T-helper 1 cell treated with Interleukin-12 subunit alpha and Interleukin-12 subunit beta and Interleukin-4 antibody, amounts not matched to agents 30 μg/mL and 1 μg/mL, for 36 hours (primary cell): ENCODE results near the gene SUGT1.
"Not testable (repeated sequence)": the region's sequence is repeated elsewhere in the genome, so short reads cannot be mapped to it uniquely, and the experiment has no call there.

Experiments used
- H3K27ac Mint-ChIP-seq: one replicate; pipeline ENCODE4 v1.8.0; 2021; ENCODE audit warnings: mild to moderate bottlenecking, mixed read lengths
- H3K27me3 Mint-ChIP-seq: one replicate; pipeline ENCODE4 v1.8.0; 2021; ENCODE audit warnings: low read depth, mixed read lengths
- H3K36me3 Mint-ChIP-seq: one replicate; pipeline ENCODE4 v1.8.0; 2021; ENCODE audit warnings: low read depth, mixed read lengths
- H3K4me1 Mint-ChIP-seq: one replicate; pipeline ENCODE4 v1.8.0; 2021; ENCODE audit warnings: low read depth, mixed read lengths
- H3K4me3 Mint-ChIP-seq: one replicate; pipeline ENCODE4 v1.8.0; 2021; ENCODE audit warnings: mild to moderate bottlenecking, moderate library complexity, mixed read lengths
- H3K9me3 Mint-ChIP-seq: one replicate; pipeline ENCODE4 v1.8.0; 2021; ENCODE audit warnings: mixed read lengths

SUGT1 gene

DNA sequence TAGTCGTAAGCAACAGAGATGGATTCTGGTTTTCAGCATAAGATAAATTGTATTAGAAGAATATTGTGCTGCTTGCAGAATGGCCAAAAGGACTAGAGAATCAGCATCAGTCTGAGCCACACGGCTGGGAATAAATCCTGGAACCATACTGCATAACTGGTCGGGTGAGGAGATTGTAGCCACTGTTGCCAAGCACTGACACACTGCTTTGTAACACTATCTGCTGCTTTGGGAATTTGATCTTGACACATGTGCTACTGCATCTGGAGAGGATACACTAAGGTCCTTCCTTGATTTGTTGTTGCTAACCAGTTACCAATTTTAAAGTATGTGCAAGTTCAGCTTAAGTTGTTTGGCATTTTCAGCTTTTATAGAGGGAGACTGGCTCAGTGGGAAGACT is 8.5 kb upstream of the SUGT1 start:
- H3K4me3 Mint-ChIP-seq, result no peak overlapping the region
- H3K27me3 Mint-ChIP-seq, result no peaks in the 10 kb centered on the region
- peaks cover 35% of the 10 kb centered on the region for H3K36me3 Mint-ChIP-seq
- H3K27ac Mint-ChIP-seq, result no peak overlapping the region
- no peaks in the 10 kb centered on the region for H3K9me3 Mint-ChIP-seq
- H3K4me1 Mint-ChIP-seq, result peaks cover 3% of the 10 kb centered on the region

DNA sequence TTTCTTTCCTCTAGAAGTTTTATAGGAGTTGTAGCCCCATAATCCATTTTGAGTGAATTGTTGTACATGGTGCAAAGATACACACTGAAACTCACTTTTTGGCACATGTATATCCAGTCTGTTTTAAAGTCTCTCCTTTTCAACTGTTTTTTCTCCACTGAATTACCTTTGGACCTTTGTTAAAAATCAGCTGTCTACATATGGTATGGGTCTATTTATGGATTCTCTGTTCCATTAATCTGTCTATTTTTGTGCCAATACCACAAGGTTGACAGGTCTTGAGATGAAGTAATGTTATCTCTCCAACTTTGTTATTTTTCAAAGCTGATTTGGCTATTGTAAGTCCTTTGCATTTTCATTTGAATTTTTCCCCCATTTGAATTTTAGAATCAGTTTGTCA is 5.7 kb upstream of the SUGT1 start:
- Mint-ChIP-seq H3K36me3 (peaks cover 22% of the 10 kb centered on the region), H3K27ac (no peak overlapping the region), H3K4me1 (peaks cover 16% of the 10 kb centered on the region), H3K27me3 (no peaks in the 10 kb centered on the region), H3K4me3 (no peak overlapping the region), H3K9me3 (no peaks in the 10 kb centered on the region)

DNA sequence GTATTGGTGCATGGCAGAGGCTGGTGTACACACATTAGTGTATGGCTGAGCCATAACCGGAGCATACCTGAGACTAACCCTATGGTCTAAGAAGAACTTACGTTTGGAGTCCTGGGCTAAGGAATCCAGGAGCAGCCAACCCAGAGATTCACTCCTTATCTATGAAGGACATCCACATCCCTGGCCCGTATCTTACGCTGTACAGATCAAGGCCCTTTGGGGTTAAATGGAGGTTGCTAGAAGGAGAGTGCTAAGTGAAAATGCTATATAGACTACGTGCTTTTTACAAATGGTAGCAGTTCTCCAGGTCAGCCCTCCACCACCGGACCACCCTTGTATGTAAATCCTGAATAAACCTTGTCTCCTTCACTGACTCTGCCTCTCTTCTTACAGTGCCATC is 1.9 kb upstream of the SUGT1 start:
- no peaks in the 10 kb centered on the region for H3K27me3 Mint-ChIP-seq
- H3K4me1 Mint-ChIP-seq, result peaks cover 17% of the 10 kb centered on the region
- H3K27ac Mint-ChIP-seq, result peak overlapping the region; percentile 7
- H3K4me3 Mint-ChIP-seq, result no peak overlapping the region
- peaks cover 11% of the 10 kb centered on the region for H3K36me3 Mint-ChIP-seq
- no peaks in the 10 kb centered on the region for H3K9me3 Mint-ChIP-seq

DNA sequence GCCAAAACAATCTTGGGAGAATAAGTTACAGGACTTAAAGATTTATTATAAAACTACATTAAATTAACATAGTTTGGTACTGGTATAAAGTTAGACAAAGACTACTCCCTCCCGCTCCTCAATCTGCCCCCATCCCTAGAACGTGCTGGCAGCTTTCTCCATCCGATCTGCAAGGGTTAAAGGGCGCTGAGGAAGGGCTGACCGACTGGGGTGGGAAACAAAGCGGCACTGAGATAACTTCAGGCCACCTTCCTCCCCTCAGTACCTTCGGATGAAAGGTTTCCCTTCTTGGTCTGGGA is 790 bp upstream of the SUGT1 start:
- H3K9me3 Mint-ChIP-seq, result no peaks in the 10 kb centered on the region
- peaks cover 11% of the 10 kb centered on the region for H3K36me3 Mint-ChIP-seq
- H3K27me3 Mint-ChIP-seq, result no peaks in the 10 kb centered on the region
- no peak overlapping the region for H3K4me3 Mint-ChIP-seq
- H3K27ac Mint-ChIP-seq, result peak overlapping the region; percentile 53
- H3K4me1 Mint-ChIP-seq, result peaks cover 17% of the 10 kb centered on the region

DNA sequence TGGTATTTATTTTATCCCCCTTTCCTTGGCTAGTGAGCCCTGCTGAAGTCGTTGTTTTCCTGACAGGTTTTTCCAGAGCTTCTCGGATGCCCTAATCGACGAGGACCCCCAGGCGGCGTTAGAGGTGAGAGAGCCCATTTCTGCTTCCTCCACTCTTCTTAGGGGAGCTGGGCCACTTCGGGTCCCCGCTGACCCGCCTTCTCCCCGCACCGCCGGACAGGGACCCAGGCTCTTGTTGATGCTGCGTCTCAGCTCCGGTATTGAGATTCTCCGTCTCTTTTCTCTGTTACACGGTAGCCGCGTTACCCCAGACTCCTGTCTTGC is 306 bp downstream of the SUGT1 start:
- Mint-ChIP-seq H3K27me3 (no peaks in the 10 kb centered on the region), H3K36me3 (peaks cover 11% of the 10 kb centered on the region), H3K4me3 (no peak overlapping the region), H3K27ac (no peak overlapping the region), H3K9me3 (no peaks in the 10 kb centered on the region), H3K4me1 (peaks cover 17% of the 10 kb centered on the region)

DNA sequence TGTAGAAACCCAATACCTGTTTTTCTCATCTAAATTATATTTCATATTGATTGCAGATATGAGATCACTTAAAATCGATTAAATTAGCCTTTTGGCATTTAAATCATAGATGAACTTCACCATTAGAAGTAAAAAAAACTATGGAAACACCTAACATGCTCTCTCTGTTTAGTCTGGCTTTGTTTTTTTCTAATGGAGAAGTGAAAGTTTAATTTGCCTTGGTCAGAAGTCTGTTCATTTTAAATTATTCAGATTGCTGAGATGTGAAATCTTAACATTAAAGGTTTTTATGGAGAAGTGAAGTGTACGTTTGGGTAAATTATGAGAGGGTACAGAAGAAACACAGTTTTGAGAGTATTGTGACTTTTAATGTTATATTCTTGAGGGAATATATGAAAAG is 6.7 kb downstream of the SUGT1 start:
- no peaks in the 10 kb centered on the region for H3K9me3 Mint-ChIP-seq
- peaks cover 3% of the 10 kb centered on the region for H3K4me1 Mint-ChIP-seq
- H3K36me3 Mint-ChIP-seq, result peaks cover 14% of the 10 kb centered on the region
- H3K27ac Mint-ChIP-seq, result no peak overlapping the region
- H3K4me3 Mint-ChIP-seq, result no peak overlapping the region
- H3K27me3 Mint-ChIP-seq, result no peaks in the 10 kb centered on the region

DNA sequence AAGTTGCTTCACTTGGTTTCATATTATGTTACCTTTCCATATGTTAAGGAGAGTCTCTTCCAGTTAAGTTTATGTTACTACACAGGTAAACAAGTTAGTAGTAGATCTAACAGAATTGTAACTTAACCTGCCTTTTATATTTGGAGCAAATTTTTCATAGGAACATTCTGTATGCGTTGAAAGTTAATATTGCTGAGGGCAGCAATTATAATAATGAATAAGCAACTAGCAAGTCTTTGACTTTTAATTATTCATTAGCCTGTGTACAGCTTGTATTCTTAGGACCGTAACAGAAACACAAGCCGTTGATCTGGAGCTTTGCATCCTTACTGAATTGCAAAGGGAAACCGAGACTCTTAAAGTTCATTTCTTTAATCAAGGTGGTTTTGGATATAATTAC is 11.6 kb downstream of the SUGT1 start:
- Mint-ChIP-seq H3K4me3 (no peak overlapping the region), H3K4me1 (no peaks in the 10 kb centered on the region), H3K27ac (no peak overlapping the region), H3K27me3 (no peaks in the 10 kb centered on the region), H3K9me3 (no peaks in the 10 kb centered on the region), H3K36me3 (peaks cover 32% of the 10 kb centered on the region)

DNA sequence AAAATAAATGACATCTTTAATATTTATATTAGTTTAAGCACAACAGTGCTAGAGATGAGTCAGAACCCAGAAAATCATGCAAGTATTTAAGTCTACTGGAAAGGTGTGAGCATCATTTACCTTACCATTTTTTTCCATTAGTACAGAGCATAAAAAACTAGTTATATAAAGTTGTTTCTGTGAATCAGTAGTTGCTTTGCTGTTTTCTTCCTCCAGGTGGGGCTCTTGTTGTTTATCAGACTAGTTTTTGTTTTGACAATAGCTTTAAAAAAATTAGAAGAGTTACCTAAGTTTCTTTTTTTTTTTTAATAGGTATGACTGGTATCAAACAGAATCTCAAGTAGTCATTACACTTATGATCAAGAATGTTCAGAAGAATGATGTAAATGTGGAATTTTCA is 12.7 kb downstream of the SUGT1 start:
- Mint-ChIP-seq H3K36me3 (peaks cover 27% of the 10 kb centered on the region), H3K27ac (no peak overlapping the region), H3K4me3 (no peak overlapping the region), H3K27me3 (no peaks in the 10 kb centered on the region), H3K4me1 (no peaks in the 10 kb centered on the region), H3K9me3 (no peaks in the 10 kb centered on the region)

DNA sequence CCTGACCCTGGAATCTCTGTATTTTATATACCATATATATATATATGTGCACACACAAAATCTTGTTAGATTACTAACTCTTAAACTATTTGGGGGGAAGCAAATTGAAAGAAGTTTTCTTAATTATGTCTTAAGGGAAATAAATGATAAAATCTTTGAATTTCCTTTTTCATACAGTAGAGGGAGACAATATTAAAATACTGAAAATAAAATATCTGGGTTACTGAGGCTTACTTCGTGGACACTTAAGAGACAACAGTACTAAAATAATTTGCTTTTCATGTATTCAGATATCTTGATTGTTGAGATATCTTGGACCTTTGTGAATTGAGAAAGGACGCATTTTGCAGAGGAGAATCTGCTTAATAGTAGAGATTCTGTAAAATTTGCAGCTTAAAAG is 17.0 kb downstream of the SUGT1 start:
- H3K9me3 Mint-ChIP-seq, result no peaks in the 10 kb centered on the region
- H3K4me1 Mint-ChIP-seq, result no peaks in the 10 kb centered on the region
- H3K4me3 Mint-ChIP-seq, result no peak overlapping the region
- peaks cover 21% of the 10 kb centered on the region for H3K36me3 Mint-ChIP-seq
- H3K27ac Mint-ChIP-seq, result no peak overlapping the region
- H3K27me3 Mint-ChIP-seq, result no peaks in the 10 kb centered on the region

DNA sequence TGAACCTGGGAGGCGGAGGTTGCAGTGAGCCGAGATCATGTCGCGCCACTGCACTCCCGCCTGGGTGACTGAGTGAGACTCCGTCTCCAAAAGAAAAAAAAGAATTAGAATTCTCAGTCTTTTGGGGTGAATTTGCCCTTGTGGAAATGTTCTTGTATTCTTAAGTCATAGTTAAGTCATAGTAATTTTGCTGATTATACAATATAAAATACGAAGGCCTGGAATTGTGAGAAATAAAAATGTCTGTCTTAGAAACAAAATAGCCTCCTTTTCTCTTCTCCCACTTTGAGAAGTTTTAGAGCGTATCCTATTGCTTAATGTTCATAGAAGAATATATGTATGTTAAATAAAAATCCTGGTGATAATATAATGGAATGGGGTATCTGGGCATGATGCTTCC is 18.1 kb downstream of the SUGT1 start:
- H3K27me3 Mint-ChIP-seq, result no peaks in the 10 kb centered on the region
- peaks cover 2% of the 10 kb centered on the region for H3K4me1 Mint-ChIP-seq
- no peak overlapping the region for H3K27ac Mint-ChIP-seq
- no peak overlapping the region for H3K4me3 Mint-ChIP-seq
- H3K9me3 Mint-ChIP-seq, result no peaks in the 10 kb centered on the region
- H3K36me3 Mint-ChIP-seq, result peaks cover 22% of the 10 kb centered on the region

DNA sequence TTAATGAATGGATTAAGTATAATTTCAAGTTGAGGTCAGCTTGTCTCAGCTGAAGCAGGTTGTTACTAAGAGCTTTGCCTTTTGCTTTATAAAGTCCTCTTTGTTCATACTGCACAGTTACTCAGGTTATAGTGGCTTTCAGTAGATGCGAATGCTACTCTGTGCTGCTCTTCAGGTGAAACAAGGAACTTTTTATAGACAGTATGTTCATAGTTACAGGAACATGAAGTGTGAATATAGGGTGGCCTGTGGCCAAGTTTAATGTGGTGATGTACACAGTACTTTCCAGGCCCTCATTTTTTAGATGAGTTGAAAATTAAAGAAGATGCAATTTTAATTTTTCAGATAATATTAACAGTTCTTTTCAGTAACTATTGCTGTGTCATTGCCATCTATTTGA is 20.8 kb downstream of the SUGT1 start:
- H3K9me3 Mint-ChIP-seq, result no peaks in the 10 kb centered on the region
- H3K4me3 Mint-ChIP-seq, result no peak overlapping the region
- H3K4me1 Mint-ChIP-seq, result peaks cover 5% of the 10 kb centered on the region
- no peak overlapping the region for H3K27ac Mint-ChIP-seq
- no peaks in the 10 kb centered on the region for H3K27me3 Mint-ChIP-seq
- peaks cover 17% of the 10 kb centered on the region for H3K36me3 Mint-ChIP-seq

DNA sequence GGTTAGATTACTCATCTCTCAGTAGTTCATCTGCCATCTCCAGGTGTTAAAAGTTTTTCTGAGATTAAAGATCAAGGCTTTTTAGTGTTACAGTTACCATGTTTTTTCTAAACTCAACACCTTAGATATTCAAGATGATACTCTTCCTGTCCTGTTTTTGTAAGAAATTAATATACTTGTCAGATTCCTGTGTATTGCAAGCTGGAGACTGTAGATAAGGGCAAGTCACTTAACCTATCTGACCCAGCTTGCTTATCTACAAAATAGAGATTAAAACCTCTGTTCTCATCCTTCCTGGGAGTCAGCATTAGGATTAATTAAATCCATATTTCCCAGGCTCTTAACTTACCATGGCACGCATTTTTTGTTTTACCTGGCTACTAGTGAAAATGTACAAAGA is 25.2 kb downstream of the SUGT1 start:
- Mint-ChIP-seq H3K9me3 (no peaks in the 10 kb centered on the region), H3K4me1 (peaks cover 5% of the 10 kb centered on the region), H3K4me3 (no peak overlapping the region), H3K36me3 (peaks cover 26% of the 10 kb centered on the region), H3K27me3 (no peaks in the 10 kb centered on the region), H3K27ac (no peak overlapping the region)

DNA sequence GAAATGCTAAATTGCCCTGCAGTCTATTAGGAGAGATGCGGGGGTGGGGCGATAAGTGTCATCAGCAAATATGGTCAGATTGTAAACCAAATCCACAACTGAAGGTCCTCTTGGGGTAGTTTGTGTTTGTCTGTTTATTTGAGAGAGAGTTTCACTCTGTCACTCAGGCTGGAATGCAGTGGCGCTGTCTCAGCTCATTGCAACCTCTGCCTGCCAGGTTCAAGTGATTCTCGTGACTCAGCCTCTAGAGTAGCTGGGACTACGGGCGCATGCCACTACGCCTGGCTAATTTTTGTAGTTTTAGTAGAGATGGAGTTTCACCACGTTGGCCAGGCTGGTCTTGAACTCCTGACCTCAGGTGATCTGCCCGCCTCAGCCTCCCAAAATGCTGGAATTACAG is 33.2 kb downstream of the SUGT1 start:
- H3K9me3 Mint-ChIP-seq, H3K27me3 Mint-ChIP-seq, H3K4me3 Mint-ChIP-seq, H3K27ac Mint-ChIP-seq, H3K4me1 Mint-ChIP-seq: not testable (repeated sequence)
- H3K36me3 Mint-ChIP-seq, result peaks cover 30% of the 10 kb centered on the region

DNA sequence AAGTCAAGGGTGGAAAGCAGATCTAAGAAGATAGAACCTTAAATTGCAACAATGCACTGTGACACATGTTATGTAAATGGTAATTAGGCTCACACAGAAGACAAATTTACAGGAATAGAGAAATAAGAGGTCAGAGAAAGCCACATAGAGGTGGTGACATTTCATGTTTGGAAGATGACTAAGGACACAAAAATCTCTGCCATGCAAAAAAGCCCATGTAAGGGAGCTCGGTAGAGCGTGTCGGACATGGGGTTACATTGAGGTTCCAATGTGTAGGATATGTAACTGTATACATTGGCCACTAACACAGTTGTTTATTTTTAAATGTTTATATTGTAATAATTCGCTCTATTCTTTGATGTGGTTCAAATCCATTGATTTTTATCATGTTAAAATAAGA is 33.7 kb downstream of the SUGT1 start:
- H3K9me3 Mint-ChIP-seq, result no peaks in the 10 kb centered on the region
- H3K4me1 Mint-ChIP-seq, result no peaks in the 10 kb centered on the region
- H3K27me3 Mint-ChIP-seq, result no peaks in the 10 kb centered on the region
- H3K36me3 Mint-ChIP-seq, result peaks cover 30% of the 10 kb centered on the region
- H3K27ac Mint-ChIP-seq, result no peak overlapping the region
- H3K4me3 Mint-ChIP-seq, result no peak overlapping the region

DNA sequence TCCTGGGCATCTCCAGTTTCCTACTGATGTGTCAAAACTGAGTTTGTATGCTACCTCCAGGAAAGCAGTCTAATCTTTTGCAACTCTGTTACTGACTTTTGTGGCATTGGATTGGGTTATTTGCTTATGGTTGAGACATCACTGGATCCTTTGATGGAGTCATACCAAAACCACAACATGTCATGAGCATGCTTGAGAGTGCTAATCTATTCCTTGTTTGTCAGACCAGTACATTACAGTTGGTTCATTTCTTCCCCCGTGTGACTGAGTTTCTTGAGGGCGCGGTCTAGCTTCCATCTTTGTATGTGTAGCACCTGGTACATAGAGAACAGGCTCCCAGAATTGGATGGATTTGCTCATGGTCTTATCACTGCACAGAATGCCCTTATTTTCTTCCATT is 43.2 kb downstream of the SUGT1 start:
- peak overlapping the region; percentile 56 for H3K27ac Mint-ChIP-seq
- H3K27me3 Mint-ChIP-seq, result no peaks in the 10 kb centered on the region

DNA sequence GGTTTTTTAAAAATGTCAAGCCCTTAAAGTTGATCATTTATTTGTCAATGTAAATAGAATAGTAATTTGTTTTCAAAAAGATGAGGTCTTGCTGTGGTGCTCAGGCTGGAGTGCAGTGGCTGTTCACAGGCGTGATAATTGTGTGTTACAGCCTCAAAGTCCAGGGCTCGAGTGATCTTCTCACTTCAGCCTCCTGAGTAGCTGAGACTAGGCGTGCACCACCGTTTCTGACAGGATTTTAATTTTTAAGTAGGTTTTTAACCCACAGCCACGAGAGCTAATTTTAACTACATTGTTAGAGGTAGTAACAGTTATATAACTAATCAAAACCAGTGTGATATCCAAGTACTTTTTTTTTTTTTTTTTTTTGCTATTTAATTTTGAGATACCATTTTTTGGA is 43.9 kb downstream of the SUGT1 start:
- Mint-ChIP-seq H3K27me3 (no peaks in the 10 kb centered on the region), H3K36me3 (peaks cover 3% of the 10 kb centered on the region), H3K27ac (no peak overlapping the region), H3K9me3 (no peaks in the 10 kb centered on the region), H3K4me1 (peaks cover 12% of the 10 kb centered on the region), H3K4me3 (no peak overlapping the region)

More for the DNA sequence above, 43.2 kb downstream of the SUGT1 start:
- Mint-ChIP-seq H3K4me3 (no peak overlapping the region), H3K4me1 (peaks cover 12% of the 10 kb centered on the region), H3K36me3 (peaks cover 7% of the 10 kb centered on the region), H3K9me3 (no peaks in the 10 kb centered on the region)
